AG04450 (cell line): ENCODE results near the gene NELFCD. TPM values are rescaled to one million over a fixed set of nuclear protein-coding genes. Genes with fewer than 3 reads are reported as not detected.

Experiments used
- CTCF ChIA-PET: fragments of 300-600, 350-600 bp; formaldehyde crosslinking; extraction: SDS; loops from one replicate; lab custom pipeline; 2022; ENCODE audit warnings: antibody characterized with exemption, inconsistent platforms; lab: Charles Lee
- POLR2A ChIA-PET: fragments of 350-600 bp; formaldehyde crosslinking; extraction: SDS; loops from one replicate; lab custom pipeline; 2021; ENCODE audit warnings: antibody characterized with exemption, inconsistent platforms; lab: Yijun Ruan, JAX
- DNase-seq: peaks from one replicate; pipeline ENCODE4 v3.0.0-alpha.2; 2011; ENCODE audit warnings: low read depth, low spot score
- H3K27ac ChIP-seq: one replicate; pipeline ENCODE4 v1.5.1; 2012; ENCODE audit warnings: low read depth, low read length, control low read depth
- H3K27me3 ChIP-seq: one replicate; pipeline ENCODE4 v1.6.0; 2012; ENCODE audit warnings: low read length; ENCODE audit not compliant: control insufficient read depth, insufficient read depth
- H3K4me3 ChIP-seq: 2 replicates; pipeline ENCODE4 v1.5.1; 2011; ENCODE audit warnings: mild to moderate bottlenecking, low read depth, low read length, control low read depth
- H3K9me3 ChIP-seq: 2 replicates; pipeline ENCODE4 v1.5.1; 2012; ENCODE audit warnings: low read length; ENCODE audit not compliant: control insufficient read depth, insufficient read depth
- polyA plus RNA-seq: library from polyadenylated mRNA; depleted of rRNA; stranded (reverse); fragments of >200 nt; gene quantifications from 2 replicates; pipeline ENCODE4 v1.2.3, GENCODE V29; 2011
- TF ChIP-seq, protein P1 (sequence below): IDR thresholded peaks from 2 replicates; pipeline ENCODE4 v1.5.1; 2011; ENCODE audit warnings: low read depth, low read length, control low read depth, inconsistent platforms

NELFCD gene
- polyA plus RNA-seq, 1 experiment: 79.9 TPM

DNA sequence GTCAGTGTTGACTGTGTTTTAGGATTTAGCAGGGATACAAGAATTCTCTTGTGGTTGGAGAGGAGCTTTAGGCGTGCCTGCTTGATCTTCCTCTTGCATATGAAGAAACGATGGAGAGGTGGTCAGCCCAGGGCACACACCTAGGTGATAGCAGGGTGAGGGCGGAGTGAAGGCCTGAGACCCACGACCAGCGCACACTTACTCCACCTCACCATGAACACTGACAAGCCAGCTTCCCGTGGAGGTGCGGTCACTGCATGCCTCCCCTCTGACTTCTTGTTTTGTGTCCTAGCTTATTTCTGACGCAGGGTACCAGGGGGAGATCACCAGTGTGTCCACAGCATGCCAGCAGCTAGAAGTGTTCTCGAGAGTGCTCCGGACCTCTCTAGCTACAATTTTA lies 8.1 kb downstream of the NELFCD start:
- Histone ChIP-seq H3K9me3 (no peaks in the 10 kb centered on the region), H3K4me3 (no peak overlapping the region), H3K27ac (no peak overlapping the region), H3K27me3 (no peaks in the 10 kb centered on the region)
- TF ChIP-seq, protein P1, sequence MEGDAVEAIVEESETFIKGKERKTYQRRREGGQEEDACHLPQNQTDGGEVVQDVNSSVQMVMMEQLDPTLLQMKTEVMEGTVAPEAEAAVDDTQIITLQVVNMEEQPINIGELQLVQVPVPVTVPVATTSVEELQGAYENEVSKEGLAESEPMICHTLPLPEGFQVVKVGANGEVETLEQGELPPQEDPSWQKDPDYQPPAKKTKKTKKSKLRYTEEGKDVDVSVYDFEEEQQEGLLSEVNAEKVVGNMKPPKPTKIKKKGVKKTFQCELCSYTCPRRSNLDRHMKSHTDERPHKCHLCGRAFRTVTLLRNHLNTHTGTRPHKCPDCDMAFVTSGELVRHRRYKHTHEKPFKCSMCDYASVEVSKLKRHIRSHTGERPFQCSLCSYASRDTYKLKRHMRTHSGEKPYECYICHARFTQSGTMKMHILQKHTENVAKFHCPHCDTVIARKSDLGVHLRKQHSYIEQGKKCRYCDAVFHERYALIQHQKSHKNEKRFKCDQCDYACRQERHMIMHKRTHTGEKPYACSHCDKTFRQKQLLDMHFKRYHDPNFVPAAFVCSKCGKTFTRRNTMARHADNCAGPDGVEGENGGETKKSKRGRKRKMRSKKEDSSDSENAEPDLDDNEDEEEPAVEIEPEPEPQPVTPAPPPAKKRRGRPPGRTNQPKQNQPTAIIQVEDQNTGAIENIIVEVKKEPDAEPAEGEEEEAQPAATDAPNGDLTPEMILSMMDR: no peak
- no peak for DNase-seq
- CTCF ChIA-PET: interaction anchor here (0.7 kb wide), 1 partner anchor 99 kb away, joined by 4 read pairs; no protein-coding TSS in a partner anchor
- POLR2A ChIA-PET: no interaction called here

DNA sequence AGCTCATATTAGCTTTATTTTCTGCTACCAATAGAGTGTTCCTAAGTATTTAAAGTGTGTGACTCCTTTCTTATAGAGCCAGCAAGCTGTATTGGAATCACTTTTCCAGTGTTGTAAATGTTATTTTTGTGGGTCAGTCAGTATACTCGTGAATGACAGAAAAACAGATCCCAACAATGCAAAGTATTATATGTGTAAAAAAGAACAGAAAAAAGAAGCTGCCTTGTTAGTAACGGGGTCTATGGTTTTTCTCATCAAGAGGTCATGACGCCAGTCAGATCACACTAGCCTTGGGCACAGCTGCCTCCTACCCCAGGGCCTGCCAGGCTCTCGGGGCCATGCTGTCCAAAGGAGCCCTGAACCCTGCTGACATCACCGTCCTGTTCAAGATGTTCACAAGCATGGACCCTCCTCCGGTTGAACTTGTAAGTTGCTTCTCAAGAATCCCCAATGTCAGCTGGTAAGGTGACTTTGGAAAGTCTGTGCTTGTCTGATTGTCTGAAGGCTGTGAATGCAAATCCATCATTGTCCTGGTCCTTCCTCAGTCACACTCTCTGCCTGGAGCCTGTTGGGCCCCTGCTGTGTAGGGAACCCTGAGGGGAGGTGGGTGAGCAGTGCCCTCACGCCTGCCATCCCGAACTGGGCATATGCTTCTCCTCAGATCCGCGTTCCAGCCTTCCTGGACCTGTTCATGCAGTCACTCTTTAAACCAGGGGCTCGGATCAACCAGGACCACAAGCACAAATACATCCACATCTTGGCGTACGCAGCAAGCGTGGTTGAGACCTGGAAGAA lies 9.8 kb downstream of the NELFCD start:
- POLR2A ChIA-PET: no interaction called here
- no peaks in the 10 kb centered on the region for H3K9me3 ChIP-seq

DNA sequence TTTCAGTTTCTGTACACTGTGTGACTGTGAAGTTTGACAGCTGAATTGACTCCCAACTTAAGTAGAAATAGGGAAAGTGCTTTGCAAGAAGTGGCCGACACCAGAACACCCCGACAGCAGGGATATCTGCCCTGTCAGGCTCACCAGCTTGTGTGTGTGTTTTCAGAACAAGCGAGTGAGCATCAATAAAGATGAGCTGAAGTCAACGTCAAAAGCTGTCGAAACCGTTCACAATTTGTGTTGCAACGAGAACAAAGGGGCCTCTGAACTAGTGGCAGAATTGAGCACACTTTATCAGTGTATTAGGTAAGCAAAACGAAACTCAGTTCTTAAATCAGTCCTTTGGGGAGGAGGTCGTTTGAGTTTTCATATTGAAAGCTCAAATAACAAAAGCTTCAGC lies 10.7 kb downstream of the NELFCD start:
- Histone ChIP-seq H3K4me3 (no peak overlapping the region), H3K27me3 (no peaks in the 10 kb centered on the region), H3K27ac (no peak overlapping the region), H3K9me3 (no peaks in the 10 kb centered on the region; the same call in 1 of the 2 replicates)
- no peak for DNase-seq
- CTCF ChIA-PET: no interaction called here
- TF ChIP-seq, protein P1: no peak
- POLR2A ChIA-PET: interaction anchor here (0.5 kb wide), 1 partner anchor 10 kb away, joined by 11 read pairs; no protein-coding TSS in a partner anchor

More for the DNA sequence above, 9.8 kb downstream of the NELFCD start:
- H3K27me3 ChIP-seq: no peaks in the 10 kb centered on the region
- TF ChIP-seq, protein P1: no peak
- CTCF ChIA-PET: interaction anchor here (1.4 kb wide), 1 partner anchor 120 kb away, joined by 4 read pairs; no protein-coding TSS in a partner anchor
- no peak overlapping the region for H3K4me3 ChIP-seq
- no peak for DNase-seq
- no peak overlapping the region for H3K27ac ChIP-seq

DNA sequence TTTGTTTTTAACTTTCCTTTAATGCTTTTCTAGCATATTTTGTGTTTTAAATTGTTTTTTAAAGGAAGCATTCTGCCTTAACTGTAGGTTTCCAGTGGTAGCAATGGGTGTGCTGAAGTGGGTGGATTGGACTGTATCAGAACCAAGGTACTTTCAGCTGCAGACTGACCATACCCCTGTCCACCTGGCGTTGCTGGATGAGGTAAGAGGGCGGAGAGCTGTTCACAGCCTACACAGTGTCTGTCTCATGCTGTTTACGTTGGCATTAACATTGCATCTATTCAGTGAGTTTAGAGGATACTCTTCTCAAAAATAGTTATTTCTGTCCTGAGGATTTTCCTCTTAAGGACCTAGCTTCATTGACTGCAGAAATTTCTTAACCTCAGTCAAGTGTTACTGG lies 11.9 kb downstream of the NELFCD start:
- no peak for DNase-seq
- Histone ChIP-seq H3K27ac (no peak overlapping the region), H3K9me3 (no peaks in the 10 kb centered on the region; the same call in 1 of the 2 replicates), H3K4me3 (no peak overlapping the region), H3K27me3 (no peaks in the 10 kb centered on the region)
- POLR2A ChIA-PET: no interaction called here
- CTCF ChIA-PET: interaction anchor here (1.0 kb wide), 1 partner anchor 122 kb away, joined by 5 read pairs; no protein-coding TSS in a partner anchor
- TF ChIP-seq, protein P1: no peak
